GM12801 (cell line): ENCODE measurements around the gene SIX5.

Experiments
- CTCF ChIP-seq: IDR thresholded peaks from one replicate; pipeline ENCODE4 v1.5.1; 2011; ENCODE audit warnings: control low read depth; ENCODE audit not compliant: insufficient read length; ENCODE audit errors: extremely low read depth

Gene SIX5

GRCh38 chr19:45782162-45782691, 13.2 kb upstream of the SIX5 start, which contains the start of gene DMPK:
DMPK (minus strand) TSS chr19:45782490; CDS start chr19:45782352, 138 bp downstream.
- TF ChIP-seq CTCF: no peak

GRCh38 chr19:45781214-45782161, 12.4 kb upstream of the SIX5 start:
- TF ChIP-seq CTCF: no peak

GRCh38 chr19:45780448-45781213, 11.6 kb upstream of the SIX5 start:
- no peak for TF ChIP-seq CTCF

- no peak for TF ChIP-seq CTCF
These were observed 11.0 kb upstream of the SIX5 start for GRCh38 chr19:45780146-45780447.

- no peak for TF ChIP-seq CTCF
These were observed 10.4 kb upstream of the SIX5 start for GRCh38 chr19:45779231-45780145.

- no peak for TF ChIP-seq CTCF
These were observed 9.1 kb upstream of the SIX5 start for GRCh38 chr19:45778010-45778661.
